Ectodermal cell (in vitro differentiated cells): ENCODE results near the gene FSTL3.
A peak's percentile ranks its signal among the peaks of the same experiment; 100 is the strongest.
"Not testable (repeated sequence)": the region's sequence is repeated elsewhere in the genome, so short reads cannot be mapped to it uniquely, and the experiment has no call there.

Source experiments
- H3K27ac ChIP-seq: 2 replicates; pipeline ENCODE4 v1.7.0; 2013; ENCODE audit warnings: mild to moderate bottlenecking, low read depth, low read length; ENCODE audit not compliant: insufficient read depth, poor library complexity, severe bottlenecking
- H3K27me3 ChIP-seq: 2 replicates; pipeline ENCODE4 v1.7.0; 2013; ENCODE audit warnings: mild to moderate bottlenecking, low read length; ENCODE audit not compliant: insufficient read depth, control insufficient read depth, poor library complexity, severe bottlenecking
- H3K36me3 ChIP-seq: one replicate; pipeline ENCODE4 v1.7.0; 2013; ENCODE audit warnings: low read length; ENCODE audit not compliant: control insufficient read depth, insufficient read depth
- H3K4me1 ChIP-seq: one replicate; pipeline ENCODE4 v1.7.0; 2013; ENCODE audit warnings: low read length; ENCODE audit not compliant: control insufficient read depth, insufficient read depth
- H3K4me3 ChIP-seq: 2 replicates; pipeline ENCODE4 v1.7.0; 2013; ENCODE audit warnings: low read depth, low read length, control low read depth; ENCODE audit not compliant: insufficient read depth
- H3K9me3 ChIP-seq: 2 replicates; pipeline ENCODE4 v1.7.0; 2013; ENCODE audit warnings: mild to moderate bottlenecking, low read length, moderate library complexity; ENCODE audit not compliant: control insufficient read depth
- WGBS, 2 experiments: methylation state at CpG; one replicate each; pipeline ENCODE4 v1.1.7; 2013; ENCODE audit warnings: missing lambda C conversion rate in 2 of 2; 5-methylcytosine and 5-hydroxymethylcytosine counted together

Gene FSTL3

DNA sequence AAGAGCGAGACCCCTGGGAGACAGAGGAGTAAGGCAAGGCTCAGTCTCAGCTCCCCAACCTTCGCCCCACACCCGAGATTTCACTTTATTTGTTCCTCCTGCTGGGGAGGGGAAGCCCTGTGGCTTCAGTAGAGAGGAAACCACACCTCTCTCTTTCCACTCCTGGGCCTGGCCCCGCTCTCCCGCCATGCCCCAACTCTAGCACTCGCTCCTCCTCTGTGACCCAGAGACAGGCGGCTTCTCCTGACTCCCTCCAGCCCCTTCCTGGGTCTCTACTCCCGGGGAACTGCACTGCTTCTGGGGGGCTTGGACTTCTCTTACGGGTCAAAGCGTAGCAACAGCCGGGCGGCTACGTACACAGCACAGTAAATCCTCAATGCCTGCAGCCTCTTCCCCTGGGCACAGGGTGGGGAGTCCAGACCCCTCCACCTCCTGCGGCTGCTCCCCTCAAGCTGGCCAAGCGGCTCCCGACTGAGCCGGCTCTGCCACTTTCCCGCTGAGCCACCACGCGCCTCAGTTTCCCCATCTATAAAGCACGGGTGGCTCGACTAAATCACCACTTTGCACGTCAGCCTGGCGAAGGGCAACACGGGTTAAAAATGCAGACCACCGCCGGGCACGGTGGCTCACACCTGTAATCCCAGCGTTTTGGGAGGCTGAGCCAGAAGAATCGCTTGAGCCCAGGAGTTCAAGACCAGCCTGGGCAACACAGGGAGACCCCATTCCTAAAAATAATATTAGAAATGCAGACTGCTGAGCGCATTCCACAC, 14.6 kb upstream of the FSTL3 start:
- Histone ChIP-seq H3K27ac (no peak overlapping the region), H3K9me3 (no peaks in the 10 kb centered on the region), H3K4me3 (peak overlapping the region; percentile 81), H3K27me3 (no peaks in the 10 kb centered on the region), H3K36me3 (no peaks in the 10 kb centered on the region), H3K4me1 (peaks cover 19% of the 10 kb centered on the region)
- WGBS, 2 experiments, result 50 to 55% methylated on average over 31 of the region's 31 CpGs

DNA sequence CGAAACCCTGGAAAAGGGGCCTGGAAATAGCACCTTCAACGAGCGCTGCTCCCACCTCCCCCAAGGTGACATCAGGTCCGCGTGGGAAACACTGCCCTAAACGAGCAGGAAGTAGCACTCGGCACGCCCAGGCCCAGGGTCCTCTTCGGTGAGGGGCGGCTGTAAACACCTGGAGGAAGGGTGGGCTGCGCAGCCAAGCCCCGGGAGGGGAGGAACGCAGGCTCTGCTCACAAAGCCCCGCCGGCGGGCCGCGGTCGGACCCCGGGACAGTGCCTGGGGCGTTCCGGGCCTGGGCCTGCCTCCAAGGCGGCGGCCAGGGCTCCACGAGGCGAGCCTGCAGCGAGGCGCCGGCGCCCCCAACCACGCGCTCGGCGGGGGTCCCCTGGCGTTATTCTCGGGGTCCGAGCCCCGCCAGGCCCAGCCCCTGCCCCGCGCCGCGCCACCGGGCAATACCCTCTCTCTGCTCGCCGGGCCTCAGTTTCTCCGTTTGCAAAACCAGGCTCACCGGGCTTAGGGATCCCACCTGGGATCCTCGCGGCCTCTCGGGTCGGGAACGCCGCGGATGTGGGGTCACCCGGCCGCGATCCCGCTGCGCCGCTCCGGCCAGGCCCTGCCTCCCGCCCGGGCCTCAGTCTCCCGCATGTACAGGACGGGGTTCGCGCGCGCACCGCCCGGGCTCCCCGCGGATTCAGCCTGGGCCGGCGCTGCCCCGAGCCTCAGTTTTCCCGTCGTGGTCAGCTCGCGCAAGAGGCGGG, 13.8 kb upstream of the FSTL3 start:
- no peaks in the 10 kb centered on the region for H3K27me3 ChIP-seq
- H3K4me3 ChIP-seq, result peak overlapping the region; percentile 81
- peaks cover 19% of the 10 kb centered on the region for H3K4me1 ChIP-seq
- H3K36me3 ChIP-seq, result no peaks in the 10 kb centered on the region
- H3K9me3 ChIP-seq, result no peaks in the 10 kb centered on the region
- WGBS, 2 experiments, result 1% methylated on average over 81 of the region's 81 CpGs
- no peak overlapping the region for H3K27ac ChIP-seq

DNA sequence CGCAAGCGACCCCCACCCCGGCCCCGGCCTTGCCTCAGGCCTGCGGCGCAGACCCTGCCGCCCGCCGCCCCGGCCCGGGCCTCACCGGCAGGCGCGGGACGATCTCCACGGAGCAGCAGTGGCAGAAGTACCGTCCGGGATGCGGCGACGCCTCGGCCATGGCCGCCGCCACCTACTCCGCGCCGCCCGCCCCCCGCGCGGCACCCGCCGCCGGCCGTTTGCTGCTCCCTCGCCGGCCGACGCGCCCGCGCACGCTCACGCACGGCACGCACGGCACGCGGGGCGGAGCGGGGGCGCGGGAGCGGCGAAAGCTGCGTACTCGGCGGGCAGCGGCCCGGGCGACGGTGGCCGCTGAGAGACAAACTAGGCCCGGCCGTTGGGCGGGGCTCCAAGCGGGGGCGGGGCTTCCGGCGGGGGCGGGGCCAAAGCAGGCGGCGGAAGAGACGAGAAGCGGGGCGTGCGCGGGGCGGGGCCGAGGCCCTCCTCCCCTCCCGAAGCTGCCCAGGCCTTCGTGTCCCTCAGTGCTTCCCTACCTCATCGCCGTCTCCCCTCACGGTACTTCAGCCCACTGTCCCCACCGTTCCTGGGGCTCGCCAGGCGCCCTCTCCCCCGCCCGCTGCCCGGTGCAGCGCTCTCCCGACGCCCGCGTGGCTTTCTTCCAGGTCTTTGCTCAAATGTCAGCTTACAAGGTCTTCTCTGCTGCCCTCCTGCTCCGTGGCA, 13.1 kb upstream of the FSTL3 start, which contains the start of gene RNF126:
Gene RNF126, minus strand, starts transcription at position 253 of the 720 bp plus-strand sequence. Its CDS starts 93 bp downstream, at position 160.
- WGBS, 2 experiments, result 6 to 7% methylated on average over 97 of the region's 97 CpGs
- Histone ChIP-seq H3K4me1 (peaks cover 19% of the 10 kb centered on the region), H3K27me3 (no peaks in the 10 kb centered on the region), H3K4me3 (peak within 1 kb of the TSS; percentile 81), H3K9me3 (no peaks in the 10 kb centered on the region), H3K36me3 (no peaks in the 10 kb centered on the region), H3K27ac (no peak within 1 kb of the TSS)

DNA sequence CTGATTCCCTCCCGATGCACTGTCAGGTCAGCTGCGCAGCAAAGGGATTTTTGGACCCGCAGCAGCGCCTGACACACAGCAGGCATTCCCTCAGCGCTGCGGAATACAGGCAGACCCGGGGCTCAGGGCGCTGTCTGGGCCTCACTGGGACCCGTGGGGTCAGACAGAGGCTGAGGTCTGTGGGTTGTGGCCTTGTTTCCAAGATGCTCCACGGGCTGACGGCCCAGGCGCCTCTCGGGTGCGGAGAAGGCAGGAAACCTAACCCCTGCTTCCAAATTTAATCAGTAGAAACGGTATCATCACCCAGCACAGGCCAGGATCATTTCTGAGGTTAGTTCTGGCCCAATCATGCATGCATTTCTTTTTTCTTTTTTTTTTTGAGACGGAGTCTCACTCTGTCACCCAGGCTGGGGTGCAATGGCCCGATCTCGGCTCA, 12.5 kb upstream of the FSTL3 start:
- Histone ChIP-seq H3K27ac (no peak overlapping the region), H3K4me1 (peaks cover 19% of the 10 kb centered on the region), H3K36me3 (no peaks in the 10 kb centered on the region), H3K4me3 (peak overlapping the region; percentile 39), H3K27me3 (no peaks in the 10 kb centered on the region), H3K9me3 (no peaks in the 10 kb centered on the region)
- WGBS, 2 experiments, result 87 to 91% methylated on average over 18 of the region's 18 CpGs

DNA sequence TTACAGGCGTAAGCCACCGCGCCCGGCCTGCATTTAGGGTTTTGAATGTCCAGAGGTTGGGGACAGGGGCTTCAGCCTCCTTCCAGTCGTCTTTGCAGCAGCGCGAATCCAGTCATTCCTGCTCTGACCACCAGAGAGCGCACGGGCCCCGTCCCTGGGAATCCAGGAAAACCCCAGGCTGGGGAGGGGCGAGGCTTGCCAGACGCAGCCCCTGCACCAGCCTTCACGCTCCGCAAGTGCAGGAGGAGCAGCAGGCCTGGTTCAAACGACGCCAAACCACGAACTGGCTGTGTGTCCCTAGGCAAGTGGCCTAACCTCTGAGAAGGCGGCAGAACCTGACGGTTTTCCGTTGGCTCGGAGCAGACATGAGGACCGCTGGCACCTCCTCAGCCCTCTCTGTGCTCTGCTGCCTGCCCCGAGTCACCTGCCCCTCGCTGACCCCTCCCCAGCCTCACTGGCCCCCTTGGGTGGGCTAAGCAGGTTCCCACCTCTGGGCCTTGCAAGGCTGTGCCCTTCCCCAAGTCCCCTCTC, 11.2 kb upstream of the FSTL3 start:
- Histone ChIP-seq H3K4me3 (no peak overlapping the region), H3K27me3 (no peaks in the 10 kb centered on the region), H3K4me1 (peaks cover 16% of the 10 kb centered on the region), H3K9me3 (no peaks in the 10 kb centered on the region), H3K36me3 (no peaks in the 10 kb centered on the region), H3K27ac (no peak overlapping the region)
- 18% methylated on average over 24 of the region's 24 CpGs for WGBS, 2 experiments

DNA sequence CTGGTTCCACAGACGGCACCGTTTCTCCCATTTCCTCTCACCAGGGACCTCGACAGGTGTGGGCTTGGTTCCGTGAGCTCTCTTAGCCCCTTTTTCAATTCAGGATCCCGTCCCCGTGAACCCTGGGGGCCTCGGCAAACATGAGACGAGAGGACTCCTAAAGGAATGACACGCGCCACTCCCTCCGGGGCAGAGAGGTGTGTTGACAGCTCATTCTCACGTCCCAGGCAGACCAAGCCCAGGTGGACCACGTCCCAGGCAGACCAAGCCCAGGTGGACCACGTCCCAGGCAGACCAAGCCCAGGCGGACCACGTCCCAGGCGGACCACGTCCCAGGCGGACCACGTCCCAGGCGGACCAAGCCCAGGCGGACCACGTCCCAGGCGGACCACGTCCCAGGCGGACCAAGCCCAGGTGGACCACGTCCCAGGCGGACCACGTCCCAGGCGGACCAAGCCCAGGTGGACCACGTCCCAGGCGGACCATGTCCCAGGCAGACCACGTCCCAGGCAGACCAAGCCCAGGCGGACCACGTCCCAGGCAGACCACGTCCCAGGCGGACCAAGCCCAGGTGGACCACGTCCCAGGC, 9.1 kb upstream of the FSTL3 start:
- not testable (repeated sequence) for H3K27me3 ChIP-seq, H3K27ac ChIP-seq, H3K36me3 ChIP-seq, H3K4me3 ChIP-seq, H3K4me1 ChIP-seq, H3K9me3 ChIP-seq
- 88 to 89% methylated on average over 38 of the region's 38 CpGs for WGBS, 2 experiments

DNA sequence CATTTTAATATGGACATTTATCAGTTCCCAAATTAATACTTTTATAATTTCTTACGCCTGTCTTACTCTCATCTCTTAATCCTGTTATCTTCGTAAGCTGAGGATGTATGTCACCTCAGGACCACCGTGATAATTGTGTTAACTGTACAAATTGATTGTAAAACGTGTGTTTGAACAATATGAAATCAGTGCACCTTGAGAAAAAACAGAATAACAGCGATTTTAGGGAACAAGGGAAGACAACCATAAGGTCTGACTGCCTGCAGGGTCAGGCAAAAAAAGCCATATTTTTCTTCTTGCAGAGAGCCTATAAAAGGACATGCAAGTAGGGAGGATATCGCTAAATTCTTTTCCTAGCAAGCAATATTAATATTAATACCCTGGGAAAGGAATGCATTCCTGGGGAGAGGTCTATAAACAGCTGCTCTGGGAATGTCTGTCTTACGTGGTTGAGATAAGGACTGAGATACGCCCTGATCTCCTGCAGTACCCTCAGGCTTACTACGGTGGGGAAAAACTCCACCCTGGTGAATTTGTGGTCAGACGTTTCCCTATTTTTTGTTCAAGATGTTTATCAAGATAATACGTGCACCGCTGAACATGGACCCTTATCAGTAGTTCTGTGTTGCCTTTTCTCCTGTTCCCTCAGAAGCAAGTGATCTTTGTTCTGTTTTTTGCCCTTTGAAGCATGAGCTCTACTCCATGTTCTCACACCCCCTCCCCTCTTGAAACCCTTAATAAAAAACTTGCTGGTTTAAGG, 7.3 kb upstream of the FSTL3 start:
- not testable (repeated sequence) for H3K27ac ChIP-seq, H3K9me3 ChIP-seq
- WGBS, 2 experiments, result 81 to 85% methylated on average over 11 to 12 of the region's 12 CpGs

DNA sequence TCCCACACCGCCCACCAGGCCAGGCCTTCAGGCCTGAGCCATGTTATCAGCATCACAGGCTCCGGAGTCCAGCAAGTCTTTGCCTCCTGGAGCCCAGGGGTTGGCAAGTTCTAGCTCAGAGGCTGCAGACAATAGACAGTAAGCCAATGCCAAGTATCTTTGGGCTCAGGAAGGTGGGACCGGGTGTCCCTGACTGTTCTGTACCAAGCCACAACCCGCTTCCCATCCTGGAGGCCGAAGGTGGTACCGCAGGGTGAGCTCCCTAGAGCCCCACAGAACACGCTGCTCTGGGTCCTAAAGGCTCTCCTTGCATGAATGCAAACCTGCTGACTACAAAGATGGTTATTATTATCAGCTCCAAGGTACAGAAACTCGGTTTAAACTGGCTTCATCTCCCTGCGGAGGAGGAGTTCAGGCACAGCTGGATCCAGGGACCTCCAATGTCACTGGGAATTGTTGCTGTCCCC, 5.5 kb upstream of the FSTL3 start:
- H3K9me3 ChIP-seq, result no peaks in the 10 kb centered on the region
- H3K4me3 ChIP-seq, result no peak overlapping the region
- WGBS, 2 experiments, result 70 to 71% methylated on average over 9 of the region's 9 CpGs
- H3K27me3 ChIP-seq, result peaks cover 15% of the 10 kb centered on the region
- no peak overlapping the region for H3K27ac ChIP-seq
- no peaks in the 10 kb centered on the region for H3K4me1 ChIP-seq
- no peaks in the 10 kb centered on the region for H3K36me3 ChIP-seq

More for the DNA sequence above, 7.3 kb upstream of the FSTL3 start:
- H3K27me3 ChIP-seq, H3K36me3 ChIP-seq, H3K4me3 ChIP-seq, H3K4me1 ChIP-seq: not testable (repeated sequence)
